IMR-90 (cell line): Measurements from ENCODE around the gene MYBPHL. TPM values are rescaled to one million over a fixed set of nuclear protein-coding genes. Genes with fewer than 3 reads are reported as not detected.

Experiments used
- ATAC-seq: fragments of 200-7000 bp; cut with Tn5 transposase; 2 replicates; pipeline ENCODE4 v1.9.1; 2020; ENCODE audit warnings: low read depth, mild to moderate bottlenecking, moderate library complexity
- BruUV-seq: library from RNA; stranded (reverse); fragments of 400-500 nt; replicated peaks from 2 replicates; lab custom pipeline; 2021; lab: Mats Ljungman, UMichigan
- CTCF ChIA-PET: fragments of 300-600 bp; formaldehyde crosslinking; extraction: SDS; loops from one replicate; lab custom pipeline; 2021; ENCODE audit warnings: antibody characterized with exemption; lab: Yijun Ruan, JAX
- POLR2A ChIA-PET: fragments of 300-600 bp; sonication (Branson Sonifier 250); formaldehyde crosslinking; loops from one replicate; lab custom pipeline; 2022; ENCODE audit warnings: antibody characterized with exemption; ENCODE audit not compliant: unreplicated experiment; lab: Charles Lee
- DNase-seq: peaks from one replicate; pipeline ENCODE4 v3.0.0; 2013
- H2AFZ ChIP-seq: replicated peaks from 2 replicates; pipeline ENCODE3; 2013; ENCODE audit warnings: low read length, mild to moderate bottlenecking; ENCODE audit not compliant: poor library complexity
- H2AK5ac ChIP-seq: 2 replicates; pipeline ENCODE4 v1.6.1; 2013; ENCODE audit warnings: low read depth, low read length, inconsistent platforms
- H2AK9ac ChIP-seq: replicated peaks from 2 replicates; pipeline ENCODE3; 2013; ENCODE audit warnings: mild to moderate bottlenecking, low read depth, low read length, moderate library complexity; ENCODE audit not compliant: poor library complexity
- H2BK120ac ChIP-seq: 2 replicates; pipeline ENCODE4 v1.6.1; 2013; ENCODE audit warnings: low read depth, low read length, inconsistent platforms
- H2BK15ac ChIP-seq: 3 replicates; pipeline ENCODE4 v1.6.1; 2013; ENCODE audit warnings: low read depth, low read length, inconsistent platforms
- H2BK20ac ChIP-seq: 2 replicates; pipeline ENCODE4 v1.6.1; 2013; ENCODE audit warnings: low read depth, mild to moderate bottlenecking, inconsistent platforms, low read length, moderate library complexity
- H2BK5ac ChIP-seq: 2 replicates; pipeline ENCODE4 v1.6.1; 2013; ENCODE audit warnings: mild to moderate bottlenecking, low read depth, low read length, inconsistent platforms; ENCODE audit not compliant: poor library complexity, severe bottlenecking
- H3K14ac ChIP-seq: replicated peaks from 2 replicates; pipeline ENCODE4 v1.6.1; 2013; ENCODE audit warnings: low read depth, low read length, inconsistent platforms
- H3K18ac ChIP-seq: 2 replicates; pipeline ENCODE4 v1.6.1; 2013; ENCODE audit warnings: low read depth, low read length, control low read depth
- H3K23ac ChIP-seq: 2 replicates; pipeline ENCODE4 v1.6.1; 2013; ENCODE audit warnings: low read depth, low read length, inconsistent platforms
- H3K27ac ChIP-seq: 2 replicates; pipeline ENCODE4 v1.5.1; 2013; ENCODE audit warnings: mild to moderate bottlenecking, control low read depth, low read length; ENCODE audit not compliant: insufficient read depth
- H3K27me3 ChIP-seq: 2 replicates; pipeline ENCODE4 v1.6.1; 2013; ENCODE audit warnings: low read length; ENCODE audit not compliant: control insufficient read depth, insufficient read depth
- H3K36me3 ChIP-seq: 2 replicates; pipeline ENCODE4 v1.6.1; 2013; ENCODE audit warnings: low read length, mixed read lengths; ENCODE audit not compliant: control insufficient read depth, insufficient read depth
- H3K4ac ChIP-seq: 2 replicates; pipeline ENCODE4 v1.6.1; 2013; ENCODE audit warnings: low read depth, low read length, inconsistent platforms
- H3K4me1 ChIP-seq: 2 replicates; pipeline ENCODE4 v1.6.1; 2013; ENCODE audit warnings: low read length, mixed read lengths; ENCODE audit not compliant: control insufficient read depth, insufficient read depth
- H3K4me2 ChIP-seq: 2 replicates; pipeline ENCODE4 v1.6.1; 2013; ENCODE audit warnings: low read depth, mild to moderate bottlenecking, control low read depth, low read length, moderate library complexity
- H3K4me3 ChIP-seq: 2 replicates; pipeline ENCODE4 v1.5.1; 2013; ENCODE audit warnings: low read depth, mild to moderate bottlenecking, control low read depth, low read length, moderate library complexity; ENCODE audit not compliant: insufficient read depth
- H3K56ac ChIP-seq: 2 replicates; pipeline ENCODE4 v1.6.1; 2013; ENCODE audit warnings: low read length, inconsistent platforms; ENCODE audit not compliant: insufficient read depth; ENCODE audit errors: extremely low read depth
- H3K79me1 ChIP-seq, 2 experiments: 2 replicates each; pipeline ENCODE4 v1.6.1; 2013; ENCODE audit warnings: low read length in 2 of 2, inconsistent platforms in 1 of 2, low read depth in 1 of 2
- H3K9ac ChIP-seq: 2 replicates; pipeline ENCODE4 v1.6.1; 2013; ENCODE audit warnings: low read depth, low read length, control low read depth
- H3K9me1 ChIP-seq: 2 replicates; pipeline ENCODE4 v1.6.1; 2013; ENCODE audit warnings: low read length, inconsistent platforms; ENCODE audit not compliant: insufficient read depth
- H3K9me3 ChIP-seq: 2 replicates; pipeline ENCODE4 v1.6.1; 2013; ENCODE audit warnings: low read length; ENCODE audit not compliant: control insufficient read depth, insufficient read depth
- H4K20me1 ChIP-seq: 2 replicates; pipeline ENCODE4 v1.6.1; 2013; ENCODE audit warnings: low read length, inconsistent platforms; ENCODE audit not compliant: insufficient read depth
- H4K5ac ChIP-seq: 2 replicates; pipeline ENCODE4 v1.6.1; 2013; ENCODE audit warnings: mild to moderate bottlenecking, low read depth, low read length, control low read depth
- H4K8ac ChIP-seq, 2 experiments: 2 replicates each; pipeline ENCODE4 v1.6.1; 2013; ENCODE audit warnings: low read depth in 2 of 2, low read length in 2 of 2, control low read depth in 1 of 2, inconsistent platforms in 1 of 2
- H4K91ac ChIP-seq: 2 replicates; pipeline ENCODE4 v1.6.1; 2013; ENCODE audit warnings: low read depth, low read length, inconsistent platforms; ENCODE audit not compliant: insufficient read depth
- CEBPB ChIP-seq: IDR thresholded peaks from 2 replicates; pipeline ENCODE4 v1.6.1; 2012; ENCODE audit warnings: low read depth, low read length, improper control_type of control experiment
- CHD1 ChIP-seq: IDR thresholded peaks from 2 replicates; pipeline ENCODE4 v1.6.1; 2012; ENCODE audit warnings: low read depth, low read length, improper control_type of control experiment
- CTCF ChIP-seq: conservative IDR thresholded peaks from 2 replicates; pipeline ENCODE4 v1.5.1; 2012; ENCODE audit warnings: mild to moderate bottlenecking, low read depth, low read length, improper control_type of control experiment
- MAZ ChIP-seq: IDR thresholded peaks from 2 replicates; pipeline ENCODE4 v1.6.1; 2012; ENCODE audit warnings: low read depth, mild to moderate bottlenecking, low read length, improper control_type of control experiment, moderate library complexity, borderline replicate concordance
- MXI1 ChIP-seq: IDR thresholded peaks from 2 replicates; pipeline ENCODE4 v1.6.1; 2012; ENCODE audit warnings: low read depth, mild to moderate bottlenecking, low read length, moderate library complexity, borderline replicate concordance
- NFE2L2 ChIP-seq: fragments of 150-350 bp; IDR thresholded peaks from 2 replicates; pipeline ENCODE4 v1.6.1; 2016; ENCODE audit warnings: low read depth, mild to moderate bottlenecking, low read length
- POLR2A ChIP-seq: IDR thresholded peaks from 2 replicates; pipeline ENCODE4 v1.6.1; 2012; ENCODE audit warnings: mild to moderate bottlenecking, low read depth, low read length
- RCOR1 ChIP-seq: IDR thresholded peaks from 2 replicates; pipeline ENCODE4 v1.6.1; 2012; ENCODE audit warnings: mild to moderate bottlenecking, low read length, improper control_type of control experiment; ENCODE audit not compliant: insufficient replicate concordance
- RFX5 ChIP-seq: IDR thresholded peaks from 2 replicates; pipeline ENCODE4 v1.8.0; 2012; ENCODE audit warnings: low read depth, mild to moderate bottlenecking, low read length, moderate library complexity
- SMC3 ChIP-seq: fragments of 150-350 bp; IDR thresholded peaks from 2 replicates; pipeline ENCODE4 v1.6.1; 2016; ENCODE audit warnings: low read depth, mild to moderate bottlenecking, antibody characterized with exemption, low read length, moderate library complexity
- WGBS, 2 experiments: methylation state at CpG; one replicate each; pipeline versions ENCODE4 v1.1.5 to v1.1.7; 2013; ENCODE audit warnings: missing lambda C conversion rate in 2 of 2; ENCODE audit not compliant: insufficient read length in 1 of 2; ENCODE audit errors: extremely low coverage in 2 of 2; 5-methylcytosine and 5-hydroxymethylcytosine counted together
- dilution Hi-C: fragments of 300-500 bp; cut with HindIII; formaldehyde crosslinking; loops from one replicate; pipeline ENCODE4 v1.14.3; 2018; ENCODE audit warnings: low sequenced_read_pairs; ENCODE audit not compliant: unreplicated experiment
- in situ Hi-C: fragments of 300-500 bp; cut with MboI; formaldehyde crosslinking; loops from 3 replicates; pipeline ENCODE4 v1.14.3; 2019; ENCODE audit warnings: low sequenced_read_pairs, inconsistent platforms, mixed read lengths
- intact Hi-C: fragments of 100-400 bp; cut with micrococcal nuclease; formaldehyde crosslinking; loops from 2 replicates; pipeline ENCODE4 v1.10.0; 2022
- polyA plus RNA-seq, 3 experiments: library from polyadenylated mRNA; depleted of rRNA; stranded (reverse); fragments of >200 nt; gene quantifications; 2 replicates each; pipeline ENCODE4 v1.2.3, GENCODE V29; 2012; ENCODE audit warnings: low replicate concordance in 1 of 3
- total RNA-seq: library from RNA; depleted of rRNA; stranded (reverse); fragments of >200 nt; gene quantifications from 2 replicates; pipeline ENCODE4 v1.2.3, GENCODE V29; 2012

The MYBPHL gene
- total and polyA plus RNA-seq, 2 of the 4 experiments (the other 2 are of a cell fraction) = 0.07 TPM; not detected in 1

DNA sequence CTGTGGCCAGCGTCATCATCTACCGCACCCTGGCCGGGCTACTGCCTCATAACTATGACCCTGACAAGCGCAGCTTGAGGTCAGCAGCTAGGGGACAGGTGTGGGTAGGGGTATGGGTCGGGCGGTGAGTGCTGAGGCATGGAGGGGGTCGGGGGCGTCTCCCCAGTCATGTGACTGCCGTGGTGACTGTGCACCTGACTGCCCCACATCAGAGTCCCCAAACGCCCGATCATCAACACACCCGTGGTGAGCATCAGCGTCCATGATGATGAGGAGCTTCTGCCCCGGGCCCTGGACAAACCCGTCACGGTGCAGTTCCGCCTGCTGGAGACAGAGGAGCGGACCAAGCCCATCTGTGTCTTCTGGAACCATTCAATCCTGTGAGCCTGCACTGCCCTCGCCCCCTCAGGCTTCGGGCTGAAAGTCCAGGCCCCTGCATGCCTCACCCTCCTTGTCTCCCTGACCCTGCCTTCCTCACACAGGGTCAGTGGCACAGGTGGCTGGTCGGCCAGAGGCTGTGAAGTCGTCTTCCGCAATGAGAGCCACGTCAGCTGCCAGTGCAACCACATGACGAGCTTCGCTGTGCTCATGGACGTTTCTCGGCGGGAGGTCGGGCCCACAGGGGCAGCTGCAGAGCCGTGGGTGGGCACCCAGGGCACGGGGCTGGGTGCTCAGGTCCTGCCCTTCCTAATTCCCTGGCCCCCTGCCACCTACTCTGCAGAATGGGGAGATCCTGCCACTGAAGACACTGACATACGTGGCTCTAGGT is 37.4 kb downstream of the MYBPHL start:
- BruUV-seq = no TSS peak
- Histone ChIP-seq H3K18ac (no peak overlapping the region), H4K20me1 (no peaks in the 10 kb centered on the region), H3K56ac (no peak overlapping the region), H2BK15ac (no peak overlapping the region), H3K4me2 (no peak overlapping the region), H3K27me3 (no peaks in the 10 kb centered on the region), H2BK20ac (no peak overlapping the region), H3K4me3 (no peak overlapping the region), H3K4ac (no peak overlapping the region), H2BK5ac (no peak overlapping the region), H2BK120ac (no peak overlapping the region), H2AFZ (peak overlapping the region; percentile 58), H2AK9ac (no peak overlapping the region), H2AK5ac (peak overlapping the region; percentile 8; the same call in 1 of the 2 replicates), H3K4me1 (peaks cover 2% of the 10 kb centered on the region), H3K36me3 (peaks cover 2% of the 10 kb centered on the region; the same call in 1 of the 2 replicates), H3K9ac (no peak overlapping the region), H3K9me1 (no peaks in the 10 kb centered on the region), H3K14ac (no peak overlapping the region), H3K79me1 (no peaks in the 10 kb centered on the region), H4K91ac (no peak overlapping the region), H3K23ac (no peak overlapping the region), H4K8ac (no peak overlapping the region), H4K5ac (no peak overlapping the region), H3K27ac (no peak overlapping the region), H3K9me3 (peaks cover 2% of the 10 kb centered on the region; the same call in 1 of the 2 replicates)
- WGBS, 2 experiments = 95% methylated on average over 19 of the region's 33 CpGs; no CpG with 5 or more reads in 1 of the 2 experiments
- DNase-seq (no peak), ATAC-seq (no peak)
- ChIA-PET POLR2A (no interaction called here), CTCF (no interaction called here)
- dilution Hi-C loops (no loop called here), in situ Hi-C loops (loop anchor here (10.0 kb wide), 1 partner anchor 265 kb away; the partner anchor contains the start of gene GPR61), intact Hi-C loops (no loop called here)
- TF ChIP-seq CTCF (no peak), RCOR1 (no peak), CEBPB (no peak), CHD1 (no peak), SMC3 (no peak), MXI1 (no peak), POLR2A (no peak), NFE2L2 (no peak), MAZ (no peak), RFX5 (no peak)
